Keratinocyte (primary cell): ENCODE data around the gene SHISA5.

ENCODE experiments used
- CTCF ChIP-seq, 3 experiments: IDR thresholded peaks in 1 of 3; conservative IDR thresholded peaks in 1 of 3; optimal IDR thresholded peaks in 1 of 3; 2 replicates in 2 of 3; 3 replicates in 1 of 3; pipeline versions ENCODE3 to v1.5.1; 2011; ENCODE audit warnings: low read length in 3 of 3, mild to moderate bottlenecking in 3 of 3, moderate library complexity in 2 of 3, control low read depth in 1 of 3, inconsistent platforms in 1 of 3; ENCODE audit not compliant: insufficient read depth in 2 of 3; ENCODE audit errors: extremely low read depth in 1 of 3
- EZH2 ChIP-seq: IDR thresholded peaks from one replicate; pipeline ENCODE4 v1.6.1; 2012; ENCODE audit warnings: inconsistent platforms, mild to moderate bottlenecking, low read length, moderate library complexity

- TF ChIP-seq CTCF (optimal IDR thresholded peaks at IDR 0.05 in 1 of 3, IDR thresholded peaks at IDR 0.05 in 1 of 3, conservative IDR thresholded peaks at IDR 0.05 in 1 of 3; ENCODE audit: extremely low read depth in 1 of 3, insufficient read depth in 2 of 3, low read length in 3 of 3): no peak
- TF ChIP-seq EZH2: no peak
Observed at GRCh38 chr3:48418140-48418539, 85.8 kb downstream of the SHISA5 start.
